ENCODE results near the gene GHR. TPM values are rescaled to one million over a fixed set of nuclear protein-coding genes. Genes with fewer than 3 reads are reported as not detected.

GHR gene
- total RNA-seq, 4 donors from 2014 or later = 6.5 to 27.2 (median 9.6) TPM

- TF ChIP-seq POLR2A (IDR thresholded peaks at IDR 0.05) (no peak), EP300 (IDR thresholded peaks at IDR 0.05) (no peak), POLR2AphosphoS5 (IDR thresholded peaks at IDR 0.05) (no peak)
- TF ChIP-seq, protein P1, sequence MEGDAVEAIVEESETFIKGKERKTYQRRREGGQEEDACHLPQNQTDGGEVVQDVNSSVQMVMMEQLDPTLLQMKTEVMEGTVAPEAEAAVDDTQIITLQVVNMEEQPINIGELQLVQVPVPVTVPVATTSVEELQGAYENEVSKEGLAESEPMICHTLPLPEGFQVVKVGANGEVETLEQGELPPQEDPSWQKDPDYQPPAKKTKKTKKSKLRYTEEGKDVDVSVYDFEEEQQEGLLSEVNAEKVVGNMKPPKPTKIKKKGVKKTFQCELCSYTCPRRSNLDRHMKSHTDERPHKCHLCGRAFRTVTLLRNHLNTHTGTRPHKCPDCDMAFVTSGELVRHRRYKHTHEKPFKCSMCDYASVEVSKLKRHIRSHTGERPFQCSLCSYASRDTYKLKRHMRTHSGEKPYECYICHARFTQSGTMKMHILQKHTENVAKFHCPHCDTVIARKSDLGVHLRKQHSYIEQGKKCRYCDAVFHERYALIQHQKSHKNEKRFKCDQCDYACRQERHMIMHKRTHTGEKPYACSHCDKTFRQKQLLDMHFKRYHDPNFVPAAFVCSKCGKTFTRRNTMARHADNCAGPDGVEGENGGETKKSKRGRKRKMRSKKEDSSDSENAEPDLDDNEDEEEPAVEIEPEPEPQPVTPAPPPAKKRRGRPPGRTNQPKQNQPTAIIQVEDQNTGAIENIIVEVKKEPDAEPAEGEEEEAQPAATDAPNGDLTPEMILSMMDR (IDR thresholded peaks at IDR 0.05) = no peak
- Histone ChIP-seq H3K9me3 (no peaks in the 10 kb centered on the region), H3K36me3 (no peaks in the 10 kb centered on the region), H3K27ac (no peak overlapping the region), H3K4me3 (no peak overlapping the region), H3K27me3 (no peaks in the 10 kb centered on the region), H3K4me1 (peaks cover 0 to 35% (median under 1%) of the 10 kb centered on the region in 3 donors)
- 85% methylated on average over 1 of the region's 1 CpG; no CpG with 5 or more reads in 1 of the 2 donors for WGBS, 2 donors (ENCODE audit: low coverage in 1 of 2)
- no peak for ATAC-seq
Measured at GRCh38 chr5:42596817-42597216, 173.6 kb downstream of the GHR start.

DNA sequence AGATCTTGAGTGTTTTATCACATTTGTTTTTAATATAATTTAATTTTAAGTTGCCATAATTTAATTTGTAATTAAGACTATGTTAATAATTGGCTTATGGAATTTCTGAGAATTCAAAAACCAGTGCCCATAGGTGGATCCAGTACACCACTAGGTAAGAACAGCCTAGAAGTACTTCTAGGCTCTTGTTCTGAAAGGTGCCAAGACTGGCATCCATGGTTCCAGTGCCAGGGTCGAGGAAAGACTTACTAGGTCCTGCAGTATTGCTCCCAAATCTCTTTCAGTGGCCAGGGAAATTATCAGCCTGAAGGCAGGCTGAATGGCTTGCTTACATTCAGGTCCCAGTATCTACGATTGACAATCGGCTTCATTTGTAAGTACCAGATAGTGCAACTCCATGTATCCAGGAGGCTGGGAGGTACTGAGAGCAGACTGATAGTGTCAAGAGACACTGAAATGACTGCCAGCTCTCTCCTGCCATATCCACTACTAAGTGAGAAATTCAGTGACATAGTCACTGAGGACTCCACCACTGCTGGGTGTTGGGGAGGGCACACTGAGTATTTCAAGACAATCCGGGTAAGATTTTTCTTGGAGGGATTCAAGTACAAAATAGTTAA lies 174.2 kb downstream of the GHR start:
- no peaks in the 10 kb centered on the region for H3K9me3 ChIP-seq
- no peaks in the 10 kb centered on the region for H3K27me3 ChIP-seq
- H3K4me3 ChIP-seq = no peak overlapping the region
- TF ChIP-seq POLR2AphosphoS5 (IDR thresholded peaks at IDR 0.05) = no peak
- TF ChIP-seq EP300 (IDR thresholded peaks at IDR 0.05) = no peak
- TF ChIP-seq, protein P1 (IDR thresholded peaks at IDR 0.05) = no peak
- TF ChIP-seq POLR2A (IDR thresholded peaks at IDR 0.05) = no peak
- H3K4me1 ChIP-seq = peaks cover 0 to 33% (median 0%) of the 10 kb centered on the region in 3 donors
- no peaks in the 10 kb centered on the region for H3K36me3 ChIP-seq
- ATAC-seq = no peak
- WGBS, 2 donors (ENCODE audit: low coverage in 1 of 2) = 92 to 94% methylated on average over 2 to 3 of the region's 4 CpGs
- H3K27ac ChIP-seq = no peak overlapping the region

GRCh38 chr5:42598311-42598710 lies 175.1 kb downstream of the GHR start:
- TF ChIP-seq POLR2AphosphoS5 (IDR thresholded peaks at IDR 0.05) (peak; percentile 24), EP300 (IDR thresholded peaks at IDR 0.05) (no peak)
- no peaks in the 10 kb centered on the region for H3K36me3 ChIP-seq
- H3K27me3 ChIP-seq = no peaks in the 10 kb centered on the region
- no peaks in the 10 kb centered on the region for H3K9me3 ChIP-seq
- H3K4me1 ChIP-seq = peaks cover 0 to 32% (median 0%) of the 10 kb centered on the region in 3 donors
- no peak overlapping the region for H3K27ac ChIP-seq
- ATAC-seq = no peak
- no peak overlapping the region for H3K4me3 ChIP-seq

- no peak for ATAC-seq
- no peaks in the 10 kb centered on the region for H3K36me3 ChIP-seq
- no peak overlapping the region for H3K4me3 ChIP-seq
- H3K9me3 ChIP-seq = no peaks in the 10 kb centered on the region
- no peak overlapping the region for H3K27ac ChIP-seq
- TF ChIP-seq EP300 (IDR thresholded peaks at IDR 0.05) = no peak
- no peak for TF ChIP-seq POLR2AphosphoS5 (IDR thresholded peaks at IDR 0.05)
- no peak for TF ChIP-seq POLR2A (IDR thresholded peaks at IDR 0.05)
- TF ChIP-seq, protein P1 (IDR thresholded peaks at IDR 0.05) = no peak
- WGBS, 2 donors (ENCODE audit: low coverage in 1 of 2) = 85 to 100% methylated on average over 3 of the region's 3 CpGs
- H3K27me3 ChIP-seq = no peaks in the 10 kb centered on the region
- H3K4me1 ChIP-seq = peaks cover 0 to 25% (median 0%) of the 10 kb centered on the region in 3 donors
Measured at GRCh38 chr5:42599106-42599505, 175.9 kb downstream of the GHR start.

GRCh38 chr5:42600441-42600840 lies 177.2 kb downstream of the GHR start:
- H3K4me1 ChIP-seq = peaks cover 0 to 29% (median 0%) of the 10 kb centered on the region in 3 donors
- ATAC-seq = no peak
- H3K27ac ChIP-seq = no peak overlapping the region
- H3K27me3 ChIP-seq = no peaks in the 10 kb centered on the region
- WGBS, 2 donors (ENCODE audit: low coverage in 1 of 2) = 92 to 100% methylated on average over 1 of the region's 1 CpG
- TF ChIP-seq POLR2A (IDR thresholded peaks at IDR 0.05) = no peak
- TF ChIP-seq EP300 (IDR thresholded peaks at IDR 0.05) = no peak
- TF ChIP-seq, protein P1 (IDR thresholded peaks at IDR 0.05) = no peak
- TF ChIP-seq POLR2AphosphoS5 (IDR thresholded peaks at IDR 0.05) = no peak
- no peaks in the 10 kb centered on the region for H3K9me3 ChIP-seq
- no peaks in the 10 kb centered on the region for H3K36me3 ChIP-seq
- H3K4me3 ChIP-seq = no peak overlapping the region
